SK-N-SH (cell line): Measurements from ENCODE around the gene ZC3H13. TPM values are rescaled to one million over a fixed set of nuclear protein-coding genes. Genes with fewer than 3 reads are reported as not detected.
A peak's percentile ranks its signal among the peaks of the same experiment; 100 is the strongest.

Source experiments
- CTCF ChIA-PET: fragments of 300-600, 350-600 bp; formaldehyde crosslinking; extraction: SDS; loops from one replicate; lab custom pipeline; 2021; lab: Yijun Ruan, JAX
- POLR2A ChIA-PET: fragments of 350-600 bp; sonication (Branson Sonifier 250); formaldehyde crosslinking; extraction: SDS; loops from one replicate; lab custom pipeline; 2020; ENCODE audit warnings: antibody characterized with exemption, inconsistent platforms; lab: Yijun Ruan, JAX
- DNase-seq: peaks from one replicate; pipeline ENCODE4 v3.0.0; 2012
- H2AFZ ChIP-seq: fragments of 200-600 bp; sonication (generic); 2 replicates; pipeline ENCODE4 v1.8.1; 2016; ENCODE audit warnings: antibody characterized with exemption, mild to moderate bottlenecking, low read depth
- H3F3A ChIP-seq: fragments of 200-600 bp; sonication (generic); replicated peaks from 2 replicates; pipeline ENCODE3; 2016; ENCODE audit warnings: antibody characterized with exemption, mild to moderate bottlenecking; ENCODE audit not compliant: insufficient read depth
- H3K27ac ChIP-seq, 2 experiments: fragments of 200-500 bp in 1 of 2; fragments of 200-600 bp in 1 of 2; sonication (Bioruptor generic) in 1 of 2; sonication (generic), shearing (Covaris generic) in 1 of 2; 2 replicates each; pipeline versions ENCODE4 v1.5.1 to v1.6.1; 2014 to 2016; ENCODE audit warnings: low read depth in 2 of 2, inconsistent platforms in 1 of 2, low read length in 1 of 2, mild to moderate bottlenecking in 1 of 2, mixed read lengths in 1 of 2
- H3K27me3 ChIP-seq: fragments of 200-600 bp; sonication (generic), shearing (Covaris generic); 2 replicates; pipeline ENCODE4 v1.6.1; 2016; ENCODE audit warnings: mixed run types; ENCODE audit not compliant: insufficient read depth
- H3K36me3 ChIP-seq, 2 experiments: fragments of 200-500 bp in 1 of 2; fragments of 200-600 bp in 1 of 2; sonication (Bioruptor generic) in 1 of 2; sonication (generic) in 1 of 2; replicated peaks in 1 of 2; 2 replicates each; pipeline versions ENCODE3 to v1.5.1; 2014 to 2016; ENCODE audit warnings: low read length in 1 of 2, mild to moderate bottlenecking in 1 of 2; ENCODE audit not compliant: insufficient read depth in 2 of 2, control insufficient read depth in 1 of 2
- H3K4me1 ChIP-seq, 2 experiments: fragments of 200-500 bp in 1 of 2; fragments of 200-600 bp in 1 of 2; sonication (Bioruptor generic) in 1 of 2; sonication (generic), shearing (Covaris generic) in 1 of 2; 2 replicates each; pipeline versions ENCODE4 v1.5.1 to v1.6.1; 2014 to 2016; ENCODE audit warnings: low read depth in 1 of 2, low read length in 1 of 2, mixed run types in 1 of 2; ENCODE audit not compliant: insufficient read depth in 2 of 2, control insufficient read depth in 1 of 2
- H3K4me2 ChIP-seq: fragments of 200-600 bp; sonication (generic), shearing (Covaris generic); 2 replicates; pipeline ENCODE4 v1.6.1; 2017; ENCODE audit warnings: mixed run types
- H3K4me3 ChIP-seq, 2 experiments: fragments of 200-500 bp in 1 of 2; fragments of 200-600 bp in 1 of 2; sonication (Bioruptor generic) in 1 of 2; sonication (generic), shearing (Covaris generic) in 1 of 2; 2 replicates each; pipeline versions ENCODE4 v1.5.1 to v1.8.1; 2014 to 2016; ENCODE audit warnings: low read depth in 2 of 2, inconsistent platforms in 1 of 2, low read length in 1 of 2, mild to moderate bottlenecking in 1 of 2, mixed read lengths in 1 of 2, moderate library complexity in 1 of 2
- H3K79me2 ChIP-seq: fragments of 200-600 bp; sonication (generic); 2 replicates; pipeline ENCODE4 v1.8.1; 2017; ENCODE audit warnings: mild to moderate bottlenecking; ENCODE audit not compliant: insufficient read depth
- H3K9ac ChIP-seq: fragments of 200-600 bp; sonication (generic); 2 replicates; pipeline ENCODE4 v1.6.1; 2017; ENCODE audit warnings: mixed run types
- H3K9me2 ChIP-seq: fragments of 200-600 bp; sonication (generic); 2 replicates; pipeline ENCODE4 v1.6.1; 2017; ENCODE audit warnings: mixed run types
- H3K9me3 ChIP-seq: fragments of 200-600 bp; sonication (generic); 2 replicates; pipeline ENCODE4 v1.6.1; 2017; ENCODE audit warnings: mixed run types, mild to moderate bottlenecking, moderate library complexity
- H4K20me1 ChIP-seq: fragments of 200-600 bp; sonication (generic); 2 replicates; pipeline ENCODE4 v1.6.1; 2017; ENCODE audit warnings: mild to moderate bottlenecking, mixed run types; ENCODE audit not compliant: insufficient read depth
- CHD2 ChIP-seq: fragments of 150-350 bp; IDR thresholded peaks from 2 replicates; pipeline ENCODE4 v1.6.1; 2018; ENCODE audit warnings: low read length; ENCODE audit not compliant: partially characterized antibody
- ELF1 ChIP-seq: IDR thresholded peaks from 2 replicates; pipeline ENCODE4 v1.4.0; 2012
- EP300 ChIP-seq, 2 experiments: IDR thresholded peaks; 2 replicates each; pipeline versions ENCODE4 v1.4.0 to v1.6.1; 2012; ENCODE audit warnings: borderline replicate concordance in 1 of 2, low read depth in 1 of 2, low read length in 1 of 2
- EZH2phosphoT487 ChIP-seq: fragments of 200-600 bp; sonication (generic); IDR thresholded peaks from 2 replicates; pipeline ENCODE4 v1.6.1; 2017; ENCODE audit warnings: low read depth, mixed run types, mild to moderate bottlenecking, antibody characterized with exemption, moderate library complexity, borderline replicate concordance
- FOSL2 ChIP-seq: IDR thresholded peaks from 2 replicates; pipeline ENCODE4 v1.4.0; 2012; ENCODE audit warnings: low read depth, mild to moderate bottlenecking, moderate library complexity, borderline replicate concordance
- FOXJ3 ChIP-seq: sonication (generic); formaldehyde crosslinking; IDR thresholded peaks from 2 replicates; pipeline ENCODE4 v1.5.1; 2020; ENCODE audit warnings: mild to moderate bottlenecking, missing genetic modification reagents
- FOXM1 ChIP-seq: IDR thresholded peaks from 2 replicates; pipeline ENCODE4 v1.4.0; 2012; ENCODE audit warnings: low read depth, mild to moderate bottlenecking
- GATA2 ChIP-seq: sonication (generic); formaldehyde crosslinking; IDR thresholded peaks from 2 replicates; pipeline ENCODE4 v1.5.0; 2020; ENCODE audit warnings: mild to moderate bottlenecking, missing genetic modification reagents
- JUND ChIP-seq: IDR thresholded peaks from 2 replicates; pipeline ENCODE4 v1.4.0; 2012
- MAX ChIP-seq: IDR thresholded peaks from 2 replicates; pipeline ENCODE4 v1.4.0; 2012; ENCODE audit warnings: low read depth
- MXI1 ChIP-seq: IDR thresholded peaks from 2 replicates; pipeline ENCODE4 v1.6.1; 2012; ENCODE audit warnings: mild to moderate bottlenecking, low read depth, low read length, improper control_type of control experiment
- NFIC ChIP-seq: IDR thresholded peaks from 2 replicates; pipeline ENCODE4 v1.4.0; 2012; ENCODE audit warnings: borderline replicate concordance
- NRF1 ChIP-seq: IDR thresholded peaks from 2 replicates; pipeline ENCODE4 v1.6.1; 2012; ENCODE audit warnings: low read depth, mild to moderate bottlenecking, low read length
- RAD21 ChIP-seq: IDR thresholded peaks from 2 replicates; pipeline ENCODE4 v1.6.1; 2012; ENCODE audit warnings: mild to moderate bottlenecking, low read length
- REST ChIP-seq: IDR thresholded peaks from 2 replicates; pipeline ENCODE4 v1.6.1; 2012; ENCODE audit warnings: mild to moderate bottlenecking, low read depth, low read length, moderate library complexity
- RFX5 ChIP-seq: IDR thresholded peaks from 2 replicates; pipeline ENCODE4 v1.6.1; 2012; ENCODE audit warnings: mild to moderate bottlenecking, improper control_type of control experiment, low read length
- SIN3A ChIP-seq: IDR thresholded peaks from 2 replicates; pipeline ENCODE4 v1.6.1; 2012; ENCODE audit warnings: low read depth, mild to moderate bottlenecking, low read length, moderate library complexity, borderline replicate concordance
- TAF1 ChIP-seq: IDR thresholded peaks from 2 replicates; pipeline ENCODE4 v1.6.1; 2012; ENCODE audit warnings: low read depth, mild to moderate bottlenecking, low read length, moderate library complexity, borderline replicate concordance
- TCF12 ChIP-seq: IDR thresholded peaks from 2 replicates; pipeline ENCODE4 v1.4.0; 2012
- USF1 ChIP-seq: IDR thresholded peaks from 2 replicates; pipeline ENCODE4 v1.4.0; 2012; ENCODE audit warnings: low read depth, borderline replicate concordance
- USF2 ChIP-seq: fragments of 150-350 bp; IDR thresholded peaks from 2 replicates; pipeline ENCODE4 v1.6.1; 2017; ENCODE audit warnings: antibody characterized with exemption, low read length, low read depth, borderline replicate concordance
- YY1 ChIP-seq: IDR thresholded peaks from 2 replicates; pipeline ENCODE4 v1.4.0; 2012; ENCODE audit warnings: low read depth, mild to moderate bottlenecking
- WGBS: methylation state at CpG from one replicate; pipeline ENCODE4 v1.1.6; 2017; ENCODE audit warnings: low lambda C conversion rate; 5-methylcytosine and 5-hydroxymethylcytosine counted together
- polyA plus RNA-seq, 3 experiments: library from polyadenylated mRNA; depleted of rRNA; stranded (reverse); fragments of >200 nt; gene quantifications; 2 replicates each; pipeline ENCODE4 v1.2.3, GENCODE V29; 2012
- TF ChIP-seq, protein P1 (sequence below): fragments of 150-350 bp; IDR thresholded peaks from 2 replicates; pipeline ENCODE4 v1.6.1; 2016; ENCODE audit warnings: mild to moderate bottlenecking, low read depth, low read length
- TF ChIP-seq, protein P2 (sequence below): IDR thresholded peaks from 2 replicates; pipeline ENCODE4; 2012

ZC3H13 gene
- 3.9 and 4.4 TPM in 2 replicates for polyA plus RNA-seq (2012; rRNA removed)
- 5.9 and 8.2 TPM in 2 replicates for polyA plus RNA-seq (2012; cell fraction: cytosol; rRNA removed)
- polyA plus RNA-seq (2012; cell fraction: nucleus; rRNA removed) = 6.0 and 8.7 TPM in 2 replicates

DNA sequence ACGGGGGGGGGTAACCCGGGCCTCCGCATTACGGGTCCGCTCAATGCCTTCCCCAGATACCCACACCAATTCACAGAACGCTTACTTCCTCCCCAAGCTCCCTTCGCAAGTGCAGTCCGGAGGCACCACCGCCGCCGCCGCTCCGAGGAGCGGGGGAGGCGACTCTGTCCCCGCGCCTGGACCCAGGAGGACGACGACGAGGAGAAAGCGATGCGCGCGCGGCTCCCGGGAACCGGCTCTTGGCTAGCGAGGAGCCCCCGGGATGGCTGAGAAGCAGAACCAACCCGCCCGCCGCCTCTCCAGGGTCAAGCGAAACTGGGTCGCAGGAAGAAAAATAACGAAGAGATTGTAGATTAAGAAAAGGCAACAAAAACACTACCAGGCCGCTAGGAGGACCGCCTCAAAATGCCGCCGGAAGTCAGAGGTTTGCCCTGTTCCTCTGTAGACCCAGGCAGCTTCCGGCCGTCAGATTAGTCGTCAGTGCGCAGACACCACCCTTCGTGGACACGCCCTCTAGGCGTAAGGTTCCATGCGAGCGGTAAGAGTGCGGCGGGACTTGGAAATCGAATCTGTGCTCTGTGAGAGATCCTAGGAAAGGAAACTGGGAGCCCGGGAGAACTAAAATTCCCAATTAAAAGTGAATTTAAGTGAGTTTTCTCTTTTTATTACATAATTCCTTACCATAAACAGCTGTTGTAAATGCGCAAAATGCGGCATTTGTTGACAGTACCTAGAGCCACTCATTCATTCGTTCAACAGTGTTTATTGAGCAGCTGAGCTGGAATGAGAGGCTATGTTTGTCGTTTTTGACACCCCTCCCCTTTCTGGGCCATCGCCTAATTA is at the start of gene ZC3H13:
Gene ZC3H13, minus strand, starts transcription at position 428 of the 843 bp plus-strand sequence. CDS start 7,239 bp downstream, outside the sequence.
- CTCF ChIA-PET = interaction anchor here (0.5 to 1.5 kb wide), 7 partner anchors 10 to 245 kb away, joined by 3 to 7 read pairs (median 4); no protein-coding TSS in a partner anchor
- TF ChIP-seq MAX (peak; percentile 82), MXI1 (peak; percentile 96), TCF12 (no peak), NFIC (no peak), NRF1 (peak; percentile 49), SIN3A (peak; percentile 68; the same call in 1 of the 2 replicates), JUND (no peak), CHD2 (peak; percentile 79), FOSL2 (no peak), FOXJ3 (no peak), REST (no peak), YY1 (peak; percentile 67), ELF1 (peak; percentile 81), RFX5 (no peak), EP300 (IDR thresholded peaks at IDR 0.05; ENCODE audit: borderline replicate concordance in 1 of 2, low read depth in 1 of 2, low read length in 1 of 2) (no peak), USF1 (no peak), EZH2phosphoT487 (no peak), USF2 (no peak), GATA2 (no peak), FOXM1 (no peak), TAF1 (peak; percentile 91), RAD21 (no peak)
- TF ChIP-seq, protein P1, sequence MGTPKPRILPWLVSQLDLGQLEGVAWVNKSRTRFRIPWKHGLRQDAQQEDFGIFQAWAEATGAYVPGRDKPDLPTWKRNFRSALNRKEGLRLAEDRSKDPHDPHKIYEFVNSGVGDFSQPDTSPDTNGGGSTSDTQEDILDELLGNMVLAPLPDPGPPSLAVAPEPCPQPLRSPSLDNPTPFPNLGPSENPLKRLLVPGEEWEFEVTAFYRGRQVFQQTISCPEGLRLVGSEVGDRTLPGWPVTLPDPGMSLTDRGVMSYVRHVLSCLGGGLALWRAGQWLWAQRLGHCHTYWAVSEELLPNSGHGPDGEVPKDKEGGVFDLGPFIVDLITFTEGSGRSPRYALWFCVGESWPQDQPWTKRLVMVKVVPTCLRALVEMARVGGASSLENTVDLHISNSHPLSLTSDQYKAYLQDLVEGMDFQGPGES = no peak
- TF ChIP-seq, protein P2, sequence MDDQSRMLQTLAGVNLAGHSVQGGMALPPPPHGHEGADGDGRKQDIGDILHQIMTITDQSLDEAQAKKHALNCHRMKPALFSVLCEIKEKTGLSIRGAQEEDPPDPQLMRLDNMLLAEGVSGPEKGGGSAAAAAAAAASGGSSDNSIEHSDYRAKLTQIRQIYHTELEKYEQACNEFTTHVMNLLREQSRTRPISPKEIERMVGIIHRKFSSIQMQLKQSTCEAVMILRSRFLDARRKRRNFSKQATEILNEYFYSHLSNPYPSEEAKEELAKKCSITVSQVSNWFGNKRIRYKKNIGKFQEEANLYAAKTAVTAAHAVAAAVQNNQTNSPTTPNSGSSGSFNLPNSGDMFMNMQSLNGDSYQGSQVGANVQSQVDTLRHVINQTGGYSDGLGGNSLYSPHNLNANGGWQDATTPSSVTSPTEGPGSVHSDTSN = no peak

More for the DNA sequence above, at the start of gene ZC3H13:
- peaks cover 21% of the 10 kb centered on the region for H4K20me1 ChIP-seq
- peak; percentile 90 for DNase-seq
- POLR2A ChIA-PET = interaction anchor here (0.7 kb wide), 2 partner anchors 10 to 245 kb away, joined by 3 read pairs; no protein-coding TSS in a partner anchor
- peaks cover 4 to 17% of the 10 kb centered on the region in 2 experiments; a peak in 2 of 4 replicates for H3K4me1 ChIP-seq
- peaks cover 6% of the 10 kb centered on the region for H3F3A ChIP-seq
- peak within 1 kb of the TSS; percentile 97 for H3K4me3 ChIP-seq
- H3K9me3 ChIP-seq = no peaks in the 10 kb centered on the region
- H3K36me3 ChIP-seq = no peaks in the 10 kb centered on the region
- H3K27ac ChIP-seq = peak within 1 kb of the TSS; percentile 93
- 1% methylated on average over 40 of the region's 57 CpGs for WGBS
- H2AFZ ChIP-seq = peak within 1 kb of the TSS; percentile 100
- H3K4me2 ChIP-seq = peak within 1 kb of the TSS; percentile 86
- peaks cover 55% of the 10 kb centered on the region for H3K79me2 ChIP-seq
- H3K27me3 ChIP-seq = no peaks in the 10 kb centered on the region
- H3K9me2 ChIP-seq = no peaks in the 10 kb centered on the region
- H3K9ac ChIP-seq = peak within 1 kb of the TSS; percentile 95
